ENCODE results near the gene FBXW5. TPM values are rescaled to one million over a fixed set of nuclear protein-coding genes. Genes with fewer than 3 reads are reported as not detected.

FBXW5 gene
- total and polyA plus RNA-seq, 9 of the 15 experiments (the other 6 are each of a cell fraction or from before 2014, with no cell fraction given): 0.21 to 128 (median 37.0) TPM

DNA sequence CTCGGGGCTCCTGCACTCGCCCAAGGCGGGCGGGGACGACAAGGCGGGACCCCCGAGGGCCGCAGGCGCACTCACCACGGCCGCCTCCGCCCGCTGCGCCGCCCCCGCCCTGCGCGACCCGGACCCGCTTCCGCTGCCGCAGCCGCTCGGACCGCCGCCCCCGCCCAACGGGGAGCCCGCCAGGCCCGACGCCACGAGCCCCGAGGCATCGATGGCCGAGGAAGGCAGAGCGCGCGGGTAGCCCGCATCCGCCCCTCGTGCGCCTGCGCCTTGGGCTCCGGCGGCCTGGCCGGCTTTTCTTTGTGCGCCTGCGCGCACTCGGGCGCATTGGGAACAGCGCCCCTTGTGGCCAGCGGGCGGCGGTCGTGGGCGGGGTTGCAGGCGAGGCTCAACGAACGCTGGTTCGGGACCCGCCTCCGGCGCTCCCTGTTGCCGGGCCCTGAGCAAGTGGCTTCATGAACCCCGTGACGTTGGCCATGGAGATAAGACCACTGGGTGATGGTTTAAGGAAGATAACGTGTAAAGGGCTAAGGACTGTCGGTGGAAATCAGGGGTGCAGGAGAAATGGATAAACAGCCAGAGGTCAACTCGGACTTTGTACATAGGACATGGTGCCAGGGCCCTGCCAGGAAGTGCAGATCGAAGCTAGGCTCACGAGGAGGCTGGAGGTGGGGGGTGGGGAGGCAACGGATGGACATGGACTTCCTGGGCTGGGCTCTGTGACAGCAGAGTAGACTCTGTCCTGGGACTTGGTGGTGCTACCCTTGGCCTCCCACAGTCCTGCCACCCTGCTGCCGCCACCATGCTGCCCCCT is at the start of gene FBXW5, which contains the start of gene C8G (continued):
- TF ChIP-seq, protein P1, sequence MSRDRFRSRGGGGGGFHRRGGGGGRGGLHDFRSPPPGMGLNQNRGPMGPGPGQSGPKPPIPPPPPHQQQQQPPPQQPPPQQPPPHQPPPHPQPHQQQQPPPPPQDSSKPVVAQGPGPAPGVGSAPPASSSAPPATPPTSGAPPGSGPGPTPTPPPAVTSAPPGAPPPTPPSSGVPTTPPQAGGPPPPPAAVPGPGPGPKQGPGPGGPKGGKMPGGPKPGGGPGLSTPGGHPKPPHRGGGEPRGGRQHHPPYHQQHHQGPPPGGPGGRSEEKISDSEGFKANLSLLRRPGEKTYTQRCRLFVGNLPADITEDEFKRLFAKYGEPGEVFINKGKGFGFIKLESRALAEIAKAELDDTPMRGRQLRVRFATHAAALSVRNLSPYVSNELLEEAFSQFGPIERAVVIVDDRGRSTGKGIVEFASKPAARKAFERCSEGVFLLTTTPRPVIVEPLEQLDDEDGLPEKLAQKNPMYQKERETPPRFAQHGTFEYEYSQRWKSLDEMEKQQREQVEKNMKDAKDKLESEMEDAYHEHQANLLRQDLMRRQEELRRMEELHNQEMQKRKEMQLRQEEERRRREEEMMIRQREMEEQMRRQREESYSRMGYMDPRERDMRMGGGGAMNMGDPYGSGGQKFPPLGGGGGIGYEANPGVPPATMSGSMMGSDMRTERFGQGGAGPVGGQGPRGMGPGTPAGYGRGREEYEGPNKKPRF (IDR thresholded peaks at IDR 0.05; ENCODE audit: low read depth, low read length): no peak
- TF ChIP-seq NR1H2 (CRISPR knock-in tag; IDR thresholded peaks at IDR 0.05) (0 out of 2 replicates have a peak, but pooled peaks have one; percentile 72), CBX3 (IDR thresholded peaks at IDR 0.05; ENCODE audit: borderline replicate concordance in 1 of 2, low read length in 2 of 2) (peak in 1 of 2 experiments; percentile 40; a peak in 1 of 3 replicates), POLR3A (IDR thresholded peaks at IDR 0.05; ENCODE audit: borderline replicate concordance, extremely low read depth, insufficient read depth, insufficient read length) (no peak), POLR3G (IDR thresholded peaks at IDR 0.05; ENCODE audit: extremely low read depth, insufficient read length, insufficient replicate concordance) (no peak), ASH1L (IDR thresholded peaks at IDR 0.05; ENCODE audit: borderline replicate concordance, low read depth, partially characterized antibody) (no peak), U2AF1 (optimal IDR thresholded peaks at IDR 0.05; ENCODE audit: low read depth, low read length) (peak; percentile 68), ZNF253 (CRISPR knock-in tag; conservative IDR thresholded peaks at IDR 0.05) (no peak), TCF7L2 (IDR thresholded peaks at IDR 0.05; ENCODE audit: low read depth, low read length) (no peak), HNRNPK (IDR thresholded peaks at IDR 0.05; ENCODE audit: low read depth, low read length, poor library complexity, severe bottlenecking) (peak; percentile 13), CREM (IDR thresholded peaks at IDR 0.05; ENCODE audit: low read depth) (peak; percentile 91), HDAC6 (IDR thresholded peaks at IDR 0.05; ENCODE audit: low read depth, low read length) (no peak), TAL1 (IDR thresholded peaks at IDR 0.05) (0 out of 2 replicates have a peak, but pooled peaks have one; percentile 5), ZFP36 (IDR thresholded peaks at IDR 0.05; ENCODE audit: low read depth, low read length, partially characterized antibody) (peak; percentile 34), ZNF347 (CRISPR knock-in tag; IDR thresholded peaks at IDR 0.05; ENCODE audit: low read depth) (no peak)
- TF ChIP-seq, protein P2, sequence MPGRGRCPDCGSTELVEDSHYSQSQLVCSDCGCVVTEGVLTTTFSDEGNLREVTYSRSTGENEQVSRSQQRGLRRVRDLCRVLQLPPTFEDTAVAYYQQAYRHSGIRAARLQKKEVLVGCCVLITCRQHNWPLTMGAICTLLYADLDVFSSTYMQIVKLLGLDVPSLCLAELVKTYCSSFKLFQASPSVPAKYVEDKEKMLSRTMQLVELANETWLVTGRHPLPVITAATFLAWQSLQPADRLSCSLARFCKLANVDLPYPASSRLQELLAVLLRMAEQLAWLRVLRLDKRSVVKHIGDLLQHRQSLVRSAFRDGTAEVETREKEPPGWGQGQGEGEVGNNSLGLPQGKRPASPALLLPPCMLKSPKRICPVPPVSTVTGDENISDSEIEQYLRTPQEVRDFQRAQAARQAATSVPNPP (IDR thresholded peaks at IDR 0.05; ENCODE audit: borderline replicate concordance, insufficient read depth, insufficient read length): no peak
- TF ChIP-seq, protein P3, sequence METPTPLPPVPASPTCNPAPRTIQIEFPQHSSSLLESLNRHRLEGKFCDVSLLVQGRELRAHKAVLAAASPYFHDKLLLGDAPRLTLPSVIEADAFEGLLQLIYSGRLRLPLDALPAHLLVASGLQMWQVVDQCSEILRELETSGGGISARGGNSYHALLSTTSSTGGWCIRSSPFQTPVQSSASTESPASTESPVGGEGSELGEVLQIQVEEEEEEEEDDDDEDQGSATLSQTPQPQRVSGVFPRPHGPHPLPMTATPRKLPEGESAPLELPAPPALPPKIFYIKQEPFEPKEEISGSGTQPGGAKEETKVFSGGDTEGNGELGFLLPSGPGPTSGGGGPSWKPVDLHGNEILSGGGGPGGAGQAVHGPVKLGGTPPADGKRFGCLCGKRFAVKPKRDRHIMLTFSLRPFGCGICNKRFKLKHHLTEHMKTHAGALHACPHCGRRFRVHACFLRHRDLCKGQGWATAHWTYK (CRISPR knock-in tag; IDR thresholded peaks at IDR 0.05): peak; percentile 70
- TF ChIP-seq, protein P4, sequence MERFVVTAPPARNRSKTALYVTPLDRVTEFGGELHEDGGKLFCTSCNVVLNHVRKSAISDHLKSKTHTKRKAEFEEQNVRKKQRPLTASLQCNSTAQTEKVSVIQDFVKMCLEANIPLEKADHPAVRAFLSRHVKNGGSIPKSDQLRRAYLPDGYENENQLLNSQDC (CRISPR knock-in tag; IDR thresholded peaks at IDR 0.05): no peak
- TF ChIP-seq, protein P5, sequence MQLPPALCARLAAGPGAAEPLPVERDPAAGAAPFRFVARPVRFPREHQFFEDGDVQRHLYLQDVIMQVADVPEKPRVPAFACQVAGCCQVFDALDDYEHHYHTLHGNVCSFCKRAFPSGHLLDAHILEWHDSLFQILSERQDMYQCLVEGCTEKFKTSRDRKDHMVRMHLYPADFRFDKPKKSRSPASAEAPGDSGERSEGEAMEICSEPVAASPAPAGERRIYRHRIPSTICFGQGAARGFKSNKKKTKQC (CRISPR knock-in tag; IDR thresholded peaks at IDR 0.05): no peak
- TF ChIP-seq, protein P6, sequence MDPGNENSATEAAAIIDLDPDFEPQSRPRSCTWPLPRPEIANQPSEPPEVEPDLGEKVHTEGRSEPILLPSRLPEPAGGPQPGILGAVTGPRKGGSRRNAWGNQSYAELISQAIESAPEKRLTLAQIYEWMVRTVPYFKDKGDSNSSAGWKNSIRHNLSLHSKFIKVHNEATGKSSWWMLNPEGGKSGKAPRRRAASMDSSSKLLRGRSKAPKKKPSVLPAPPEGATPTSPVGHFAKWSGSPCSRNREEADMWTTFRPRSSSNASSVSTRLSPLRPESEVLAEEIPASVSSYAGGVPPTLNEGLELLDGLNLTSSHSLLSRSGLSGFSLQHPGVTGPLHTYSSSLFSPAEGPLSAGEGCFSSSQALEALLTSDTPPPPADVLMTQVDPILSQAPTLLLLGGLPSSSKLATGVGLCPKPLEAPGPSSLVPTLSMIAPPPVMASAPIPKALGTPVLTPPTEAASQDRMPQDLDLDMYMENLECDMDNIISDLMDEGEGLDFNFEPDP (CRISPR knock-in tag; IDR thresholded peaks at IDR 0.05): no peak

Measured in K562 (cell line).